Glutamatergic neuron (in vitro differentiated cells): ENCODE results near the gene ARID3C. TPM values are rescaled to one million over a fixed set of nuclear protein-coding genes. Genes with fewer than 3 reads are reported as not detected.
A peak's percentile ranks its signal among the peaks of the same experiment; 100 is the strongest.

Experiments used
- DNase-seq: peaks from one replicate; pipeline ENCODE4 v3.0.0; 2022
- H3K27ac Mint-ChIP-seq: one replicate; pipeline ENCODE4 v1.8.0; 2020; ENCODE audit warnings: mild to moderate bottlenecking, mixed read lengths, inconsistent platforms; ENCODE audit not compliant: unreplicated experiment
- H3K27me3 Mint-ChIP-seq: one replicate; pipeline ENCODE4 v1.8.0; 2020; ENCODE audit warnings: mild to moderate bottlenecking, moderate library complexity, mixed read lengths, inconsistent platforms; ENCODE audit not compliant: unreplicated experiment
- H3K36me3 Mint-ChIP-seq: one replicate; pipeline ENCODE4 v1.8.0; 2020; ENCODE audit warnings: mild to moderate bottlenecking, mixed read lengths, inconsistent platforms; ENCODE audit not compliant: unreplicated experiment
- H3K4me1 Mint-ChIP-seq: one replicate; pipeline ENCODE4 v1.8.0; 2020; ENCODE audit warnings: mild to moderate bottlenecking, low read depth, mixed read lengths, inconsistent platforms; ENCODE audit not compliant: unreplicated experiment
- H3K4me3 Mint-ChIP-seq: one replicate; pipeline ENCODE4 v1.8.0; 2020; ENCODE audit warnings: mild to moderate bottlenecking, mixed read lengths, inconsistent platforms; ENCODE audit not compliant: unreplicated experiment
- H3K9me3 Mint-ChIP-seq: one replicate; pipeline ENCODE4 v1.8.0; 2020; ENCODE audit warnings: mild to moderate bottlenecking, moderate library complexity, mixed read lengths, inconsistent platforms; ENCODE audit not compliant: unreplicated experiment
- total RNA-seq: library from RNA; stranded (reverse); fragmentation: NEBNext Ultra II Directional; extraction: Animal tissue kit (Norgen Biotek cat#: 25700); gene quantifications from one replicate; pipeline ENCODE4 v1.2.1, GENCODE V29; 2021; ENCODE audit not compliant: unreplicated experiment
- TF ChIP-seq, protein P1 (sequence below): fragments of 200-600 bp; sonication (generic); IDR thresholded peaks from one replicate; pipeline ENCODE4 v1.5.0; 2021; ENCODE audit not compliant: partially characterized antibody, unreplicated experiment

ARID3C gene
- total RNA-seq, 1 donor from 2014 or later = not detected

DNA sequence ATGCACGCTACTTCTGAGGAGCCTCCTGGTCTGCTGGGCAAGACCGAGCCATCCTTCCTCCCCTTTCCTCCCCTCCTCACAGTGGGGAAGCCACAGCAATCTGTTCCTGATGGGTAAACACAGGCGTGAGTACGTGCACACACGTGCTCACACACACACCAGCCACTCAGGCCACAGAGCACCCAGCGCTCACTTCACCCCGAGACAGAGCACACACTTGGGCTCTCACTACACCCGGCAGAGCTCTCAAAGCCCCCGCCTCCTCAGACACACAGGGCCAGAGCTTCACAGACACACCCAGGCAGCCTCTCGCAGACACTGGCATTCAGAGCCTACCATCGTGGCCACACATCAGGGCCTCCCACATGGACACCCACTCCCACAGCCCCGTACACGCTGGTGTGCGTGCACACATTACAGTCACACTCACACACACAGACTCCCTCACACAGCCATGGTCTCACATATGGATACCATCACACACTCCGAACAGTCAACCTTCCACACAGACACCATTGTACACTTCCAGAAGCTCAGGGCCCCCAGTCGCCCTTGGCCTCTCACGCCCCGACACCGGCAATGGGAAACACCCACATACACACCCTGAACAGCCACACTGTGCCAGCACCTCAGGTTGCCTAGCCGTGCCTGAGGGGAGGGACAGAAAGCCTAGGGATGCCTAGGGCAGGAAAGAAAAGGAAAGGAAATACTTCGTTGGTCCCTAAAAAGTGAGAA is 52.8 kb downstream of the ARID3C start:
- Mint-ChIP-seq H3K27me3 (peaks cover 20% of the 10 kb centered on the region), H3K36me3 (no peaks in the 10 kb centered on the region), H3K9me3 (peaks cover 11% of the 10 kb centered on the region), H3K4me1 (peaks cover 53% of the 10 kb centered on the region), H3K27ac (peak overlapping the region; percentile 69), H3K4me3 (peak overlapping the region; percentile 45)
- DNase-seq = no peak
- TF ChIP-seq, protein P1, sequence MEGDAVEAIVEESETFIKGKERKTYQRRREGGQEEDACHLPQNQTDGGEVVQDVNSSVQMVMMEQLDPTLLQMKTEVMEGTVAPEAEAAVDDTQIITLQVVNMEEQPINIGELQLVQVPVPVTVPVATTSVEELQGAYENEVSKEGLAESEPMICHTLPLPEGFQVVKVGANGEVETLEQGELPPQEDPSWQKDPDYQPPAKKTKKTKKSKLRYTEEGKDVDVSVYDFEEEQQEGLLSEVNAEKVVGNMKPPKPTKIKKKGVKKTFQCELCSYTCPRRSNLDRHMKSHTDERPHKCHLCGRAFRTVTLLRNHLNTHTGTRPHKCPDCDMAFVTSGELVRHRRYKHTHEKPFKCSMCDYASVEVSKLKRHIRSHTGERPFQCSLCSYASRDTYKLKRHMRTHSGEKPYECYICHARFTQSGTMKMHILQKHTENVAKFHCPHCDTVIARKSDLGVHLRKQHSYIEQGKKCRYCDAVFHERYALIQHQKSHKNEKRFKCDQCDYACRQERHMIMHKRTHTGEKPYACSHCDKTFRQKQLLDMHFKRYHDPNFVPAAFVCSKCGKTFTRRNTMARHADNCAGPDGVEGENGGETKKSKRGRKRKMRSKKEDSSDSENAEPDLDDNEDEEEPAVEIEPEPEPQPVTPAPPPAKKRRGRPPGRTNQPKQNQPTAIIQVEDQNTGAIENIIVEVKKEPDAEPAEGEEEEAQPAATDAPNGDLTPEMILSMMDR = no peak

- Mint-ChIP-seq H3K4me1 (peaks cover 53% of the 10 kb centered on the region), H3K36me3 (no peaks in the 10 kb centered on the region), H3K4me3 (peak overlapping the region; percentile 42), H3K27ac (peak overlapping the region; percentile 48), H3K27me3 (peaks cover 21% of the 10 kb centered on the region), H3K9me3 (peaks cover 14% of the 10 kb centered on the region)
- TF ChIP-seq, protein P1 = no peak
- no peak for DNase-seq
Observed at GRCh38 chr9:34575241-34575640, 53.6 kb downstream of the ARID3C start.

GRCh38 chr9:34574571-34574970 is 54.3 kb downstream of the ARID3C start:
- Mint-ChIP-seq H3K9me3 (peaks cover 13% of the 10 kb centered on the region), H3K36me3 (no peaks in the 10 kb centered on the region), H3K4me3 (no peak overlapping the region), H3K27ac (no peak overlapping the region), H3K4me1 (peaks cover 53% of the 10 kb centered on the region), H3K27me3 (peaks cover 20% of the 10 kb centered on the region)
- TF ChIP-seq, protein P1 = no peak
- DNase-seq = no peak

GRCh38 chr9:34573599-34574325 is 55.1 kb downstream of the ARID3C start:
- Mint-ChIP-seq H3K4me3 (no peak overlapping the region), H3K4me1 (peaks cover 54% of the 10 kb centered on the region), H3K9me3 (peaks cover 18% of the 10 kb centered on the region), H3K36me3 (no peaks in the 10 kb centered on the region), H3K27ac (peak overlapping the region; percentile 54), H3K27me3 (peaks cover 16% of the 10 kb centered on the region)
- TF ChIP-seq, protein P1 = no peak
- DNase-seq = no peak

DNA sequence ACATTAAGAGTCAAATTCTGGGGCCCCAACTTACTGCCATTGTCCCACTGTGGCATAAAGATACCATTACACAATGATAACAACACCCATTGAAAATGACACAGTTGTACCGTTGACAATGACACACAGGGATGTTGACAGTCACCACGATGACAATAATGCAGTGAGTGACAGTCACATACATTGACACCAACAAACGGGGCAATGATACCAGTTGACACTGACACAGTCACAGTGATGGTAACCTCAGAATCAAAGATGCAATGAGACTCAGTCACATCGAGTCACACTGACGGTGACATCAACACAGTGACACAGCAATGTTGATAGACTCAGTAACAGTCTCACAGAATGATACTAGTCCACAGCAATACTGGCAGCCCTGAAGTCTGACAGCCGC is 56.2 kb downstream of the ARID3C start:
- H3K4me1 Mint-ChIP-seq = peaks cover 64% of the 10 kb centered on the region
- no peak overlapping the region for H3K4me3 Mint-ChIP-seq
- no peak for DNase-seq
- H3K27ac Mint-ChIP-seq = no peak overlapping the region
- TF ChIP-seq, protein P1 = no peak
- H3K9me3 Mint-ChIP-seq = peaks cover 24% of the 10 kb centered on the region
- peaks cover 22% of the 10 kb centered on the region for H3K27me3 Mint-ChIP-seq
- H3K36me3 Mint-ChIP-seq = no peaks in the 10 kb centered on the region
